Keratinocyte (primary cell): ENCODE results near the gene PDE1A. TPM values are rescaled to one million over a fixed set of nuclear protein-coding genes. Genes with fewer than 3 reads are reported as not detected.

ENCODE experiments used
- DNase-seq: peaks from one replicate; pipeline ENCODE4 v3.0.0-alpha.2; 2011; ENCODE audit warnings: low read depth, missing footprints, low spot score
- FAIRE-seq: peaks from 2 replicates; lab custom pipeline; 2011; peaks lifted over from hg19 to GRCh38; lab: Jason Lieb, UNC
- H2AFZ ChIP-seq: 2 replicates; pipeline ENCODE4 v1.6.0; 2012; ENCODE audit warnings: low read length, control low read depth, inconsistent platforms; ENCODE audit not compliant: control insufficient read depth
- H3K27ac ChIP-seq: 2 replicates; pipeline ENCODE4 v1.5.1; 2011; ENCODE audit warnings: low read length; ENCODE audit not compliant: control insufficient read depth, insufficient read depth
- H3K27me3 ChIP-seq: 3 replicates; pipeline ENCODE4 v1.6.0; 2011; ENCODE audit warnings: low read length; ENCODE audit not compliant: control insufficient read depth, insufficient read depth; ENCODE audit errors: extremely low read depth
- H3K36me3 ChIP-seq, 2 experiments: 2 replicates in 1 of 2; 3 replicates in 1 of 2; pipeline ENCODE4 v1.5.1; 2011; ENCODE audit warnings: low read length in 2 of 2, mild to moderate bottlenecking in 1 of 2; ENCODE audit not compliant: control insufficient read depth in 2 of 2, insufficient read depth in 2 of 2; ENCODE audit errors: extremely low read depth in 1 of 2
- H3K4me1 ChIP-seq: 3 replicates; pipeline ENCODE4 v1.5.1; 2011; ENCODE audit warnings: low read length; ENCODE audit not compliant: control insufficient read depth, insufficient read depth; ENCODE audit errors: extremely low read depth
- H3K4me2 ChIP-seq: 3 replicates; pipeline ENCODE4 v1.6.0; 2011; ENCODE audit warnings: low read depth, low read length; ENCODE audit not compliant: control insufficient read depth, insufficient read depth; ENCODE audit errors: extremely low read depth
- H3K4me3 ChIP-seq, 3 experiments: fragments of 200-600 bp in 1 of 3; sonication (generic) in 1 of 3; 2 replicates in 2 of 3; 3 replicates in 1 of 3; pipeline ENCODE4 v1.5.1; 2011 to 2016; ENCODE audit warnings: low read length in 3 of 3, mild to moderate bottlenecking in 3 of 3, control low read depth in 2 of 3, inconsistent platforms in 1 of 3, low read depth in 1 of 3, mixed read lengths in 1 of 3, mixed run types in 1 of 3, moderate library complexity in 1 of 3; ENCODE audit not compliant: control insufficient read depth in 2 of 3, insufficient read depth in 2 of 3; ENCODE audit errors: extremely low read depth in 1 of 3
- H3K79me2 ChIP-seq: 2 replicates; pipeline ENCODE4 v1.6.0; 2012; ENCODE audit warnings: low read length; ENCODE audit not compliant: control insufficient read depth, insufficient read depth
- H3K9ac ChIP-seq: 3 replicates; pipeline ENCODE4 v1.6.0; 2011; ENCODE audit warnings: low read length; ENCODE audit not compliant: control insufficient read depth, insufficient read depth; ENCODE audit errors: extremely low read depth
- H3K9me1 ChIP-seq: 3 replicates; pipeline ENCODE4 v1.6.0; 2011; ENCODE audit warnings: low read length; ENCODE audit not compliant: control insufficient read depth, insufficient read depth; ENCODE audit errors: extremely low read depth
- H3K9me3 ChIP-seq: 2 replicates; pipeline ENCODE4 v1.5.1; 2012; ENCODE audit warnings: low read depth, low read length; ENCODE audit not compliant: control insufficient read depth
- H4K20me1 ChIP-seq: 3 replicates; pipeline ENCODE4 v1.6.0; 2011; ENCODE audit warnings: low read length; ENCODE audit not compliant: control insufficient read depth, insufficient read depth; ENCODE audit errors: extremely low read depth
- CTCF ChIP-seq, 3 experiments: IDR thresholded peaks in 1 of 3; conservative IDR thresholded peaks in 1 of 3; optimal IDR thresholded peaks in 1 of 3; 2 replicates in 2 of 3; 3 replicates in 1 of 3; pipeline versions ENCODE3 to v1.5.1; 2011; ENCODE audit warnings: low read length in 3 of 3, mild to moderate bottlenecking in 3 of 3, moderate library complexity in 2 of 3, control low read depth in 1 of 3, inconsistent platforms in 1 of 3; ENCODE audit not compliant: insufficient read depth in 2 of 3; ENCODE audit errors: extremely low read depth in 1 of 3
- EZH2 ChIP-seq: IDR thresholded peaks from one replicate; pipeline ENCODE4 v1.6.1; 2012; ENCODE audit warnings: inconsistent platforms, mild to moderate bottlenecking, low read length, moderate library complexity
- dilution Hi-C: fragments of 300-500 bp; cut with MboI; formaldehyde crosslinking; loops from one replicate; pipeline ENCODE4 v1.7.0; 2020; ENCODE audit warnings: low sequenced_read_pairs; ENCODE audit not compliant: extremely low pct_ligation_motif_present
- polyA plus RNA-seq, 5 experiments: library from polyadenylated mRNA; depleted of rRNA in 3 of 5; stranded (reverse) in 3 of 5; stranded (forward) in 1 of 5; unstranded in 1 of 5; fragments of >200 nt; gene quantifications; 1 replicate in 1 of 5; 2 replicates in 3 of 5; 3 replicates in 1 of 5; pipeline versions ENCODE4 v1.2.1 to v1.2.3, GENCODE V29; 2011 to 2012; ENCODE audit warnings: missing spikeins in 2 of 5, low read depth in 1 of 5, low replicate concordance in 1 of 5

PDE1A gene
- polyA plus RNA-seq, 1 donor (not counting 4 experiments of a cell fraction or from before 2014, with no cell fraction given): 0.10 TPM

- no peak overlapping the region for H3K4me2 ChIP-seq
- H2AFZ ChIP-seq: no peak overlapping the region
Measured at GRCh38 chr2:182447863-182448262, 21.0 kb upstream of the PDE1A start.

GRCh38 chr2:182447163-182447562 is 20.3 kb upstream of the PDE1A start:
- no peaks in the 10 kb centered on the region for H3K27me3 ChIP-seq
- no peak for DNase-seq
- TF ChIP-seq CTCF (optimal IDR thresholded peaks at IDR 0.05 in 1 of 3, IDR thresholded peaks at IDR 0.05 in 1 of 3, conservative IDR thresholded peaks at IDR 0.05 in 1 of 3; ENCODE audit: extremely low read depth in 1 of 3, insufficient read depth in 2 of 3, low read length in 3 of 3) (no peak), EZH2 (no peak)
- no peaks in the 10 kb centered on the region for H3K9me3 ChIP-seq
- no peak overlapping the region for H3K9ac ChIP-seq
- FAIRE-seq: no peak
- no peak overlapping the region for H3K4me3 ChIP-seq
- no peak overlapping the region for H3K4me2 ChIP-seq
- H2AFZ ChIP-seq: no peak overlapping the region
- no peaks in the 10 kb centered on the region for H3K79me2 ChIP-seq
- no peaks in the 10 kb centered on the region for H3K9me1 ChIP-seq
- H3K36me3 ChIP-seq: no peaks in the 10 kb centered on the region
- no peaks in the 10 kb centered on the region for H4K20me1 ChIP-seq
- dilution Hi-C loops: no loop called here
- H3K27ac ChIP-seq: no peak overlapping the region
- H3K4me1 ChIP-seq: no peaks in the 10 kb centered on the region

More at GRCh38 chr2:182447863-182448262, 21.0 kb upstream of the PDE1A start:
- Histone ChIP-seq H3K27me3 (no peaks in the 10 kb centered on the region), H3K4me1 (no peaks in the 10 kb centered on the region), H3K9ac (no peak overlapping the region), H3K9me1 (no peaks in the 10 kb centered on the region), H3K79me2 (no peaks in the 10 kb centered on the region), H3K4me3 (no peak overlapping the region), H3K27ac (no peak overlapping the region), H3K36me3 (no peaks in the 10 kb centered on the region), H3K9me3 (no peaks in the 10 kb centered on the region), H4K20me1 (no peaks in the 10 kb centered on the region)
- FAIRE-seq (no peak), DNase-seq (no peak)
- TF ChIP-seq CTCF (optimal IDR thresholded peaks at IDR 0.05 in 1 of 3, IDR thresholded peaks at IDR 0.05 in 1 of 3, conservative IDR thresholded peaks at IDR 0.05 in 1 of 3; ENCODE audit: extremely low read depth in 1 of 3, insufficient read depth in 2 of 3, low read length in 3 of 3) (no peak), EZH2 (no peak)
- dilution Hi-C loops: no loop called here
